Sciatic nerve (tissue), 1 donor: ENCODE data around the gene FUT3. TPM values are rescaled to one million over a fixed set of nuclear protein-coding genes. Genes with fewer than 3 reads are reported as not detected.

ENCODE experiments used
- total RNA-seq: library from RNA; stranded (reverse); fragmentation: NEBNext Ultra II Directional; extraction: Animal tissue kit (Norgen Biotek cat#: 25700); gene quantifications from one replicate; pipeline ENCODE4 v1.2.1, GENCODE V29; 2021
- donor health status: DM: no; HTN: no; CAD: no.

The FUT3 gene
- total RNA-seq, 1 donor from 2014 or later = not detected

Other genes starting within 250 kb of the FUT3 start
- 121 TPM for gene SAFB2, start 228.7 kb downstream of the FUT3 start, total RNA-seq
- 115 TPM for gene SAFB, start 228.4 kb downstream of the FUT3 start, total RNA-seq
- gene MICOS13, start 170.9 kb downstream of the FUT3 start, total RNA-seq = 35.9 TPM
- gene HSD11B1L, start 170.4 kb downstream of the FUT3 start, total RNA-seq = 3.7 TPM
- gene RPL36, start 161.2 kb downstream of the FUT3 start, total RNA-seq = 601 TPM
- gene LONP1, start 131.3 kb downstream of the FUT3 start, total RNA-seq = 48.8 TPM
- gene CATSPERD, start 130.8 kb downstream of the FUT3 start, total RNA-seq = not detected
- 1.0 TPM for gene PRR22, start 66.7 kb downstream of the FUT3 start, total RNA-seq
- gene DUS3L, start 60.3 kb downstream of the FUT3 start, total RNA-seq = 27.9 TPM
- gene NRTN, start 46.4 kb downstream of the FUT3 start, total RNA-seq = not detected
- gene FUT6, start 11.7 kb downstream of the FUT3 start, total RNA-seq = not detected
- gene FUT5, start 19.1 kb upstream of the FUT3 start, total RNA-seq = 0.18 TPM
- gene NDUFA11, start 52.3 kb upstream of the FUT3 start, total RNA-seq = 134 TPM
- 7.1 TPM for gene VMAC, start 53.4 kb upstream of the FUT3 start, total RNA-seq
- gene CAPS, start 62.8 kb upstream of the FUT3 start, total RNA-seq = 80.2 TPM
- 76.3 TPM for gene RANBP3, start 126.7 kb upstream of the FUT3 start, total RNA-seq